ENCODE measurements around the gene HLCS.

DNA sequence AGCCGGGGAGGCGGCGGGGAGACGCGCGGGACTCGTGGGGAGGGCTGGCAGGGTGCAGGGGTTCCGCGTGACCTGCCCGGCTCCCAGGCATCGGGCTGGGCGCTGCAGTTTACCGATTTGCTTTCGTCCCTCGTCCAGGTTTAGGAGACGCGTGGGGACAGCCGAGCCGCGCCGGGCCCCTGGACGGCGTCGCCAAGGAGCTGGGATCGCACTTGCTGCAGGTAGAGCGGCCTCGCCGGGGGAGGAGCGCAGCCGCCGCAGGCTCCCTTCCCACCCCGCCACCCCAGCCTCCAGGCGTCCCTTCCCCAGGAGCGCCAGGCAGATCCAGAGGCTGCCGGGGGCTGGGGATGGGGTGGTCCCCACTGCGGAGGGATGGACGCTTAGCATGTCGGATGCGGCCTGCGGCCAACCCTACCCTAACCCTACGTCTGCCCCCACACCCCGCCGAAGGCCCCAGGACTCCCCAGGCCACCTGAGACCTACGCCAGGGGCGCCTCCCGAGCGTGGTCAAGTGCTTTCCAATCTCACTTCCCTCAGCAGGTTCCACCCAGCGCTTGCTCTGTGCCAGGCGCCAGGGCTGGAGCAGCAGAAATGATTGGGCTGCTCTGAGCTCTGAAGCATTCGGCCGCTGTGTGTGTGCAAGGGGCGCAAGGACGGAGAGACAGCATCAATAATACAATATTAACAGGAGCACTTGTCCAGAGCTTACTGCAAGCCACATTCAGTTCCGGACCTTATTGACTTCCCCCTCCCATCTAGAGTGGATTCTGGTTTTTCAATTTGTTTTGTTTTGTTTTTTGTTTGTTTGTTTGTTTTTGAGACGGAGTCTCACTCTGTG is 257.2 kb downstream of the HLCS start:
- TF ChIP-seq POLR2A (IDR thresholded peaks at IDR 0.05) (no peak), CTCF (IDR thresholded peaks at IDR 0.05) (no peak)

Data from breast epithelium (tissue), 3 donors.